SJCRH30 (cell line): ENCODE results near the gene JPH3. TPM values are rescaled to one million over a fixed set of nuclear protein-coding genes. Genes with fewer than 3 reads are reported as not detected.
A peak's percentile ranks its signal among the peaks of the same experiment; 100 is the strongest.

ENCODE experiments used
- DNase-seq, 2 experiments: peaks; one replicate each; pipeline ENCODE4 v3.0.0-alpha.2; 2015 to 2020
- H3K27ac ChIP-seq: fragments of 250-450 bp; sonication (Bioruptor Pico); 2 replicates; pipeline ENCODE4 v1.5.1; 2020; ENCODE audit warnings: mild to moderate bottlenecking, moderate library complexity
- H3K27me3 ChIP-seq: fragments of 250-450 bp; sonication (Bioruptor Pico); 2 replicates; pipeline ENCODE4 v1.5.1; 2020; ENCODE audit warnings: mild to moderate bottlenecking, moderate library complexity
- H3K36me3 ChIP-seq: fragments of 250-450 bp; sonication (Bioruptor Pico); 2 replicates; pipeline ENCODE4 v1.5.1; 2020; ENCODE audit warnings: mild to moderate bottlenecking, moderate library complexity
- H3K4me1 ChIP-seq: fragments of 250-450 bp; sonication (Bioruptor Pico); 2 replicates; pipeline ENCODE4 v1.5.1; 2020; ENCODE audit warnings: mild to moderate bottlenecking, moderate library complexity
- H3K4me3 ChIP-seq: fragments of 250-450 bp; sonication (Bioruptor Pico); 2 replicates; pipeline ENCODE4 v1.5.1; 2020; ENCODE audit warnings: mild to moderate bottlenecking, moderate library complexity
- H3K9me3 ChIP-seq: fragments of 250-450 bp; sonication (Bioruptor Pico); replicated peaks from 2 replicates; pipeline ENCODE4 v1.5.1; 2020; ENCODE audit warnings: mild to moderate bottlenecking, moderate library complexity
- total RNA-seq: library from RNA; depleted of rRNA; stranded (reverse); fragments of >200 nt; shearing (Covaris generic); gene quantifications from 2 replicates; pipeline ENCODE4 v1.2.3, GENCODE V29; 2014

Gene JPH3
- total RNA-seq, 1 experiment from 2014 or later = not detected

DNA sequence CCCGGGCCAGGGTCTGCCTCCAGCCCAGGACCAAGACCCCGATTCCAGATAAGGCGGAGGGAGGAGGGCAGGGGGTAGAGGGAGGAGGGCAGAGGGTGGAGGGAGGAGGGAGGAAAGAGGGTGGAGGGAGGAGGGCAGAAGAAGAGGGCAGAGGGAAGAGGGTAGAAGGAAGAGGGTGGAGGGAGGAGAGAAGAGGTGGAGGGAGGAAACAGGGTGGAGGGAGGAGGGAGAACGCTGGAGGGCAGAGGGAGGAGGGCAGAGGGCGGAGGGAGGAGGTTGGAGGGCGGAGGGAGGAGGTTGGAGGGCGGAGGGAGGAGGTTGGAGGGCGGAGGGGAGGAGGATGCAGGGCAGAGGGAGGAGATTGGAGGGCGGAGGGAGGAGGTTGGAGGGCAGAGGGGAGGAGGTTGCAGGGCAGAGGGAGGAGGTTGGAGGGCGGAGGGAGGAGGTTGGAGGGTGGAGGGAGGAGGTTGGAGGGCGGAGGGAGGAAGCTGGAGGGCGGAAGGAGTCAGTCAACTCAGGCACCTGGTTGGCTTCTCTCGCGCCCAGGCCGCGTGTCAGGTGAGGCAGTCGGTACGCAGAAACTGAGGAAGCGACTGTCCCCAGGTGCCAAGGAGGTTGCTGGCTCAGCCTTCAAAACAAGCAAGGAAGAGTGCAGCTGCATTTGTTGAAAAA is 98.2 kb downstream of the JPH3 start:
- Histone ChIP-seq H3K4me1 (no peaks in the 10 kb centered on the region; the same call in 1 of the 2 replicates), H3K27me3 (no peaks in the 10 kb centered on the region), H3K36me3 (no peaks in the 10 kb centered on the region), H3K27ac (no peak overlapping the region), H3K4me3 (no peak overlapping the region), H3K9me3 (no peaks in the 10 kb centered on the region)
- no peak for DNase-seq

DNA sequence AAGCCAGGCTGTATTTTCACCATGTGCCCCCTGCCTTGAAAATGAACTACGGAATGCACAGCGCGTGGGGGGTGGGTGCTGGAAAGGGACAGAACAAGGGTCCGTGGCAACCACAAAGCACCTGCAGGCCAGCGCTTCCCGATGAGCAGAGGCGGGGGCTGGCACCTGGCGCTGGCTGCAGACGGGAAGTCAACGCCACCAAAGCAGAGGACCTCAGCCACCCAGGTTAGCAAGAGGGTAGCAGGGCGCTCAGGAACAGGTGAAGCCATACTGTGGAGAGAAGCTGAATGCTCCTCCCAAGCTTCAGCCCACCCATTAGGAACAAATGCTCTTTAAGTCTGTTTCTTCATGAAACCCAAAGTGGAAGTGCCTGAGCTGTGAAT is 98.8 kb downstream of the JPH3 start:
- H3K36me3 ChIP-seq = no peaks in the 10 kb centered on the region
- DNase-seq = no peak

DNA sequence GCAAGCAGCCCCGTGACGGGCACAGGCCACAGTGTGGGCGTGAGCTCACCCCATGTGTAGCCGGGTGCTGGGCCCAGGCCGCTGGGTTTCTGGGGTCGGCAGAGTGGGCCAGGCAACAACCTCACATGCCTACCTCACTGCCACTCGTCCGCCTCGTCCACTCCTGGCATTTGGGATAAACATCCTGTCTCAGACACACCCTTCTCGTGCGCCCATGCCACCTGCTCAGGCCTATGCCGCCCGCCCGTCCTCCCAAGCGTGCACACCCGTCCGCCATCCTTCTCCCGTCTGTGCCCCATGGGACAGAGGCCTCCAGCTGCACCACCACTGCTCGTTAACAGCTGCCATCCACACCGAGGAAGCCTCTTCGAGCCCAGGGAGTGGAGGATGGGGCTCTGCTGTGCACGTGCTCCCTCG is 99.2 kb downstream of the JPH3 start:
- Histone ChIP-seq H3K9me3 (no peaks in the 10 kb centered on the region), H3K4me3 (no peak overlapping the region), H3K4me1 (no peaks in the 10 kb centered on the region), H3K27ac (no peak overlapping the region), H3K27me3 (no peaks in the 10 kb centered on the region), H3K36me3 (no peaks in the 10 kb centered on the region)
- no peak for DNase-seq

More for the DNA sequence above, 98.8 kb downstream of the JPH3 start:
- H3K9me3 ChIP-seq = no peaks in the 10 kb centered on the region
- H3K4me1 ChIP-seq = no peaks in the 10 kb centered on the region
- no peak overlapping the region for H3K27ac ChIP-seq
- no peak overlapping the region for H3K4me3 ChIP-seq
- H3K27me3 ChIP-seq = no peaks in the 10 kb centered on the region

DNA sequence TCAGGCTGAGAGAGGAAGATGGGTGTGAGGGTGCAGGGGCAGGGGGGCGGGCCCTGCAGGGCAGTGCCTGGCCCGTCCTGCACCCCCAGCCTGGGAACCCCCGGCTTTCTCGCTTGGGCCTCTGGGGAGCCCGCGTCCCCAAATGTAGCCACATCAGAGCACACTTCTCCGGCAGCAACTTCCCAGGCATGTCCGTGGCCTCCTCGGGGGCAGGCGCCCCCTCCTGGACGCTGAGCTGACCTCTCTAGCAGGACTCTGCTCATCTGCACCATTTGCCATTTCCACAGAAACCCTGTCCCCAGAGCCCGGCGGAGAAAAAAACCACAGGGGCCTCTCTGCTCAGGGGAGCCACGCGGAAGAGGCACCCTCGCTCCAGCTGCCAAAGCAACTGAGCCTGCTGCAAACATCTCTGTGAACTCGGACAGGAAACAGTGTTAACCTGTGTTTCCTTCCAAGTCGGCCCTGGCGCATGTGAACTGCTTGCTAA is 100.1 kb downstream of the JPH3 start:
- H3K27me3 ChIP-seq = no peaks in the 10 kb centered on the region
- peak in 1 of 2 experiments; percentile 13 for DNase-seq
- no peaks in the 10 kb centered on the region for H3K4me1 ChIP-seq
- no peaks in the 10 kb centered on the region for H3K9me3 ChIP-seq
- no peaks in the 10 kb centered on the region for H3K36me3 ChIP-seq
- H3K27ac ChIP-seq = no peak overlapping the region
- no peak overlapping the region for H3K4me3 ChIP-seq

DNA sequence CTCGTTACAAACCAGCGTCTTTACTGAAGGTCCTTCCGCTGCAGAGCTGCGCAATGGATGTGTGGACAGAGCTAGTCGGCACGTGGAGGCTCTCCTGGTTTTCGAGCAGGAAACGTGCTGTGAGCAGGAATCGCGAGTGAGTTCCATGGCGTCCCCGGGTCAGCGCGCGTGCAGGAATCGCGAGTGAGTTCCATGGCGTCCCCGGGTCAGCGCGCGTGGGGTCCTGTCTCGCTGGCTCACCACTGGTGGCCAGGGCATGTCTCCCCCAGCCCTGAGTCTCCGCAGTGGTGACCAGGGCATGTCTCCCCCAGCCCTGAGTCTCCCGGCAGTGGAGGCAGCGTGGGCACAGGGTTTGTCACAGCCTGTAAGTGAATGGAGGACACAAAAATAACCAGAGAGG is 100.8 kb downstream of the JPH3 start:
- DNase-seq = no peak
- H3K27me3 ChIP-seq = no peaks in the 10 kb centered on the region
- no peaks in the 10 kb centered on the region for H3K9me3 ChIP-seq
- H3K4me1 ChIP-seq = no peaks in the 10 kb centered on the region
- no peak overlapping the region for H3K27ac ChIP-seq
- H3K36me3 ChIP-seq = no peaks in the 10 kb centered on the region
- H3K4me3 ChIP-seq = no peak overlapping the region

DNA sequence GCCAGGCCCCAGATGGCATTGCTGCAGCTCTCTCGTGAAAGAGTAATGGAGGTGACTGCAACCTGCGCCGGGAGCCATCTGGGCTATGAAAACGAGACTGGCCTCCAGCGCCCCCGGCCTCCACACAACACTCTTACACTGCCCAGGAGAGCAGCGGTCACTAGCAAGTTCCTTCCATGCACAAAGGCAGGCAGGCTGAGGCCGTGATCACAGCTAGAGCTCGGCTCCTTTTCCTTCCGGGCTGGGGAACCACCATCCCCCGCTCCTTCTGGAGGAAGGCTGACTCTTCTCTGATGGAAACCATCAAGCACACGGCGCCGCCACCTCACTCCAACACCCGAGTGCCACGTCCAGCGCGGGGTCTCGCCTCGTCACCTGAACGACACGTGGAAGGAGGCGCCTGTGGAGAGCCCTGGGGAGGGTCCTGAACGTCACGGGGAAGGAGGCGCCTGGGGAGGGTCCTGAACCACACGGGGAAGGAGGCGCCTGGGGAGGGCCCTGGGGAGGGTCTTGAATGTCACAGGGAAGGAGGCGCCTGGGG is 101.6 kb downstream of the JPH3 start:
- H3K4me3 ChIP-seq = no peak overlapping the region
- no peaks in the 10 kb centered on the region for H3K36me3 ChIP-seq
- no peak for DNase-seq
- H3K27me3 ChIP-seq = no peaks in the 10 kb centered on the region
- H3K9me3 ChIP-seq = no peaks in the 10 kb centered on the region
- no peaks in the 10 kb centered on the region for H3K4me1 ChIP-seq
- no peak overlapping the region for H3K27ac ChIP-seq

DNA sequence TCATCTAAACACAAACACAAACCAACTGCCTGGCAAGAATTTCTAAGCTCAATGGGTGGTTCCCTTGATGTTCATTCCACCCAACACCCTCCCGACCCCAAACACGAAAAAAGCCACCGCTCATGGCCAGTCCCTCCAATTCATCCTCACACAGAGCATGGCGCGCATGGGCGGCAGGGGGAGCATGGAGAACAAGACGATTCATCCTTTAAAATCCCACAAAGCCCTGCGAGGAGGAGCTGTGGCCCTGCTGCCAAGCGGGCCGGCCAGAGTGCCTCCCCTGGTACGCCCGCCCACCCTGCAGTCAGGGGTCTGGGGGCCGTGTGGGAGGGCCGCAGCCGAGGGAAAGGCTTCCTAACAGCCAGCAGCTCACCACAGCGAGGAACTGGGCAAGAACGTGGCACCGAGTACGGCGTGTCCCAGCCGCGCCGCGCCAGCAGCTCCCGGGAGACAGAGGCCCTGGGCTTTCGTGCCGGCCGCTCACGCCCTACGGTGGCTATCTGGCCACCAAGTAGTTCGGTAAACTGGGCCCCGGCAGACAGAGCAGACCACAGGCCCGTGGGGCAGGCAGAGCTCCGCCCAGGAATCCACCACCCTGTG is 102.5 kb downstream of the JPH3 start:
- Histone ChIP-seq H3K4me1 (no peaks in the 10 kb centered on the region), H3K4me3 (no peak overlapping the region), H3K36me3 (no peaks in the 10 kb centered on the region), H3K9me3 (no peaks in the 10 kb centered on the region), H3K27me3 (no peaks in the 10 kb centered on the region), H3K27ac (no peak overlapping the region)
- no peak for DNase-seq

DNA sequence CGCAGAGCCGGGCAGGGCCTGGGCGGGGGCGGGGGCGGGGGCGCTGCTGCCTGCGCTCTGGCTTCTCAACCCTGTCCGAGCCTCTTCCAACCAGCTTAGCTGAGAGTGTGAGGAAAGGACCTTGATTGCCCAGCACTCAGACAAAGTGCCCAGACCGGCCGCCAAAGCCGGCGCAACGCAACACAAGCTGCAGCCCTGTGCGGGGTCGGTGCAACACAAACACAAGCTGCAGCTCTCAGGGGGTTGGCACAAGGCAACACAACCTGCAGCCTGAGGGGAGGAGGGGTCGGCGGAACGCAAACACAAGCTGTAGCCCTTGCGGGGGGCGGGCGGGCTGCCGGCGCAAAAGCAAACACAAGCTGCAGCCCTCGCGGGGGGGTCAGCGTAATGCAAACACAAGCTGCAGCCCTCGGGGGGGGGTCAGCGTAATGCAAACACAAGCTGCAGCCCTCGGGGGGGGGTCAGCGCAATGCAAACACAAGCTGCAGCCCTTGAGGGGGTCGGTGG is 103.5 kb downstream of the JPH3 start:
- H3K27ac ChIP-seq = no peak overlapping the region
- H3K36me3 ChIP-seq = no peaks in the 10 kb centered on the region
- no peaks in the 10 kb centered on the region for H3K27me3 ChIP-seq
- no peak for DNase-seq
- no peaks in the 10 kb centered on the region for H3K9me3 ChIP-seq
- H3K4me1 ChIP-seq = no peaks in the 10 kb centered on the region
- no peak overlapping the region for H3K4me3 ChIP-seq

DNA sequence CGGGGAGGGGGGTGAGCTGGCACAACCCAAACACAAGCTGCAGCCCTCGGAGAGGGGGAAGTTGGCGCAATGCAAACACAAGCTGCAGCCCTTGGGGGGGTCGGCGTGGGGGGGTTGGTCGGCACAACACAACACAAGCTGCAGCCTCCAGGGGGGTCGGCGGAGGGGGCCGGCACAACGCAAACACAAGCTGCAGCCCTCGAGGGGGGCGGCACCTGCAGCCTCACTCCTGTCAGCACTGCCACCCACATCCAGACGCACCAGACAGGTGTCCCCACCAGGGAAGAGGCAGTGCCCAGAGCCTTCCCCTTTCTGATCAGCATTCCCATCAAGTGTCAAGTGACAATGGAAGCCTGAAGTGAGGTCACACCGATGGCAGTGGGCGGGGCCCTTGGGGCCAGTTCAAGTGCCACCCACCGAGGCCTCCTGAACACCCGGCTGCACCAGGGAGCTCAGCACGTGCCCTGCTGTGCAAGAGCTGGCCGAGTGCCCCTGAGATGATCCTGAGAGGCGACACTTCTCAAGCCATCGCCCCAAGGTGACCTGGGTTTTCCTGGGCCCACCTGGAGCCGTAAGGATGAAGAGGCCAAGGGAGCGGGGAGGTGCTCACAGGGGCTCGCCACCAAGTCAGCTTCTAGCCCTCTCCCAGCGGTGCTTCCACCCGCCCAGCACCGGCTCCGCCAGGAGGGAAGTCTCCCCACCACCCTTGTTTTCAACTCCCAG is 104.1 kb downstream of the JPH3 start:
- no peaks in the 10 kb centered on the region for H3K27me3 ChIP-seq
- no peaks in the 10 kb centered on the region for H3K9me3 ChIP-seq
- H3K36me3 ChIP-seq = no peaks in the 10 kb centered on the region
- no peaks in the 10 kb centered on the region for H3K4me1 ChIP-seq
- H3K27ac ChIP-seq = no peak overlapping the region
- H3K4me3 ChIP-seq = no peak overlapping the region
- peak; percentile 50 to 52 for DNase-seq

DNA sequence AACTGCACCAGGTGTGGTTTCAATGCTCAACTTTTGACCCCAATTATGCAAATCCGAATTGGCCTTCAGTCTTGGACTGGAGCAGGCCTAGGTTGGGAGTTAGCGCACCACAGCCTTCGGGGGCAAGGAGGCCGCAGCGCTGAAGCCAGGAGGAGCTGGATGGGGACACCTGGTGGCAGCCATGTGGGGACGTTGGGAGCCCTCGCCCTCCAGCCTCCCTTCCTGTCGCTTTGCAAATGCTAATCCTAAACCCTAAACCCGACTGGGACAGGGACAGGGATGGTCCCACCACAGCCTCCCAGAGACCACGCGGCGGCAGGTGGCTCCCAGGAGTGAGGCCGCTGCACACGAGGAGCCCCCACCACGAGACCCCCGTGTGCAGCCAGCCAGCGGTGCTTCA is 104.8 kb downstream of the JPH3 start:
- Histone ChIP-seq H3K4me3 (no peak overlapping the region), H3K27ac (no peak overlapping the region), H3K4me1 (no peaks in the 10 kb centered on the region), H3K36me3 (no peaks in the 10 kb centered on the region), H3K9me3 (no peaks in the 10 kb centered on the region), H3K27me3 (no peaks in the 10 kb centered on the region)
- DNase-seq = no peak

DNA sequence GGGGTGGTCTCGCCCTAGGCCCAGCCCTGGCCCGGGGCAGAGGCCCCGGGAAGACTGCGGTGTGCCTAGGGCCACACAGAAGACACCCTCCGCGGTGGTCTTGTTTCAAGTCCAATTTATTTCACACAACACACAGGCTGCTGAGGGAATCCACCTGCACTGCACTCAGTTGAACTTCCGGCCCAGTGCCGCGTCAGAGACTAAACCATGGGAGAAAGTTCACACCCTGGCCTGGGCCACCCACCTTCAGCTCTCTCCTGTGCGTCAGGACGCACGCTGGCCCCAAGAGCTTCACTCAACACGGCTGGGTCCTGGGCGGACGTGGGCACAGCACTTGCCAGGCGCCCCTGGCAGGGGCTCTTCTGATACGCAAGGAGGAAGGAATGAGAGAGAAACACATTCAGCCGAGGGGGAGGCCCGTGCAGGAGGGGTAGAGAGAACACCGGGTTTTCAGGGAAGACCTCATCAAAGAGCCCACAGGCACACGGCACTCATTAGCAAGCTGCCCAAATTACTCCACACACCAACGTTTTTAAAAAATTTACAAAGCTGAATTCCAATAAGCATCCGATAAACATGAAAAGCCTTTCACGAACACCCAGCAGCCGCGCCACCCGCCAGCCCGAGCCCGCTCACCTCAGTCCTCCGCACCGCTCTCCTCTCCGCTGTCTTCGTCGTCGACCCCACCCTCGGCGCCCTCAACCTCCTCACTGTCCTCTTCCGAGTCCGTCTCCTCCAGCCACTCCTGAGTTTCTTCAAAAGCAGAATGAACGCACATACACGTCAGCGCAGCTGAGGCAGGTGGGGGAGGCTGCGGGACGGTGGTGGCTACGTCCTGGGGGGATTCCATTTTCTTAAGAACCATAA is 105.6 kb downstream of the JPH3 start:
- H3K4me3 ChIP-seq = no peak overlapping the region
- H3K27ac ChIP-seq = no peak overlapping the region
- H3K9me3 ChIP-seq = no peaks in the 10 kb centered on the region
- no peaks in the 10 kb centered on the region for H3K4me1 ChIP-seq
- no peak for DNase-seq
- no peaks in the 10 kb centered on the region for H3K36me3 ChIP-seq
- H3K27me3 ChIP-seq = no peaks in the 10 kb centered on the region

DNA sequence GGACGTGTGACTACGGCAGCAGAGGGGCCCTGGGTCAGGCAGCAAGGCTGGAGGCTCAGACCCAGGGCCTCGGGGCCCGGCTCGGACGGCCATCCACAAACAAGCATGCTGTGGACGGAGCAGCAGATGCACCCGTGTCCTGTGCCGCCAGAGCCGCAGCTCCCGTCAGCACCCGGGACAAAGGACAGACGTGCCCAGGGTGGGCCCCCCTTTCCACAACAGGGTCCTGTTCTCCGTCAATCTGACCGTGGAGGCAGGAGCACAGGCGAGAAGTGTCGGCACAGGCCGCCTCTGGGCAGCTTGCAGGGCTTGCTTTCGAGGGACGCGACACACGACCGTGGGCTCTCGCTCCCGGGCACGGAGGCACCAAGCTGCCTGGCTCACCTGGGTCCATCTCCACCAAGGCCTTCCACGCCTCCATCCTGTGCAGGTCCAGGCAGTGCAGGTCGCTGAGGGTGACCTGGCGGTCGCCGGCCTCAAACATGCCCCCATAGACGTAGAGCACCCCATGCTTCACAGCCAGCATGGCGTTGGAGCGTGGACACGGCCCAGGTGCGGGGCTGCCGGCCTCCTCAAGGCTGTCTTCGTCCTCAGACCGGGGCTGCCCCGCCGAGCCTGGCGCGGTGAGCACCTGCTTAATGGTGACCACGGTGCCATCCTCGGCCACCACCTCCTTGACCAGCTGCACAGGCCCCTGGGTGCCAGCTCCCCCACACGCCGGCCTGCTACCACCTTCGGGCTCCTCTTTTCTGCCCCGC is 106.8 kb downstream of the JPH3 start:
- Histone ChIP-seq H3K4me3 (no peak overlapping the region), H3K36me3 (no peaks in the 10 kb centered on the region), H3K9me3 (no peaks in the 10 kb centered on the region), H3K4me1 (no peaks in the 10 kb centered on the region), H3K27ac (no peak overlapping the region), H3K27me3 (no peaks in the 10 kb centered on the region)
- no peak for DNase-seq

DNA sequence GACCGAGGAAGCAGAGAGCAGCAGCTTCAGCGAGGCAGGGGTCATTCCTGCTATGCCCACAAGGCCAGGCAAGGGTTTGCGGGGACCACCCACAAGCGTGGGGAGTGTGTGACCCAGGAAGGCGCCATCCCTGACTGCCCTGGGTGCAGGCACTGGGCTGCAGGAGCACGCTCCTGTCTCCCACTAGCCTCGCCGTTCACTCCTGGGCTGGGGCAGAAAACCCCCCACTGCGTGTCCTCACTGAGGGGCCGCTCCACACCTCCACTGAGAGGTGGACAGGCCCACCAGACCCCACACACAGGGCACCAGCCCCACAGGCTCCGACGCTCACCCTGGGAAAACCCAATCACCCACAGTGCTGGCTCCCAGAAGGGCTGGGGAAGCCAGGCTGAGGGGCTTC is 107.4 kb downstream of the JPH3 start:
- no peak for DNase-seq
- H3K27me3 ChIP-seq = no peaks in the 10 kb centered on the region
- no peak overlapping the region for H3K4me3 ChIP-seq
- H3K9me3 ChIP-seq = no peaks in the 10 kb centered on the region
- no peaks in the 10 kb centered on the region for H3K36me3 ChIP-seq
- H3K27ac ChIP-seq = no peak overlapping the region
- no peaks in the 10 kb centered on the region for H3K4me1 ChIP-seq

DNA sequence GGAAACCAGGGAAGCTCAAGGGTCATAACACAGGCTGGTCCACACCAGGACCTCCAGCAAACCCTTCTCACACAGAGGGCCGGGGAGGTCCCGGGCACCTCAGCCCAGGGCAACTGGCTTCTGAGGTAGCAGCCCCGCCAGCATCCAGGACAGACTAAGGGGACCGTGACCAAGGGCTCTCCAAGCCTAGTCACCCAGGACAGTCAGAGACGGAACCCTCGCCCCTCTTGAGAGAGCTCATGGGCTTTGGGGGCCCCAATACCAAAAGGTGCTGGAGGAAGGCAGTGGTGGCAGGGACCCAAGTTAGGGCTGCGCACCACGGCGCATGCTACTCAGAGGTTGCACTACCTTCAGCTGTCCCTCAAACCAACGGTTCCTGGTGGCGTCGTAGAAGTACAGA is 108.6 kb downstream of the JPH3 start:
- no peaks in the 10 kb centered on the region for H3K9me3 ChIP-seq
- no peaks in the 10 kb centered on the region for H3K4me1 ChIP-seq
- H3K36me3 ChIP-seq = no peaks in the 10 kb centered on the region
- no peaks in the 10 kb centered on the region for H3K27me3 ChIP-seq
- H3K4me3 ChIP-seq = no peak overlapping the region
- no peak for DNase-seq
- H3K27ac ChIP-seq = no peak overlapping the region
